Mesodermal cell (in vitro differentiated cells): ENCODE results near the gene SERTAD1.
"Not testable (repeated sequence)": the region's sequence is repeated elsewhere in the genome, so short reads cannot be mapped to it uniquely, and the experiment has no call there.

Experiments
- H3K27ac ChIP-seq: 2 replicates; pipeline ENCODE4 v1.7.0; 2013; ENCODE audit warnings: mild to moderate bottlenecking, low read depth, low read length, moderate library complexity; ENCODE audit not compliant: severe bottlenecking
- H3K36me3 ChIP-seq: 2 replicates; pipeline ENCODE4 v1.7.1; 2013; ENCODE audit warnings: mild to moderate bottlenecking, low read length, moderate library complexity; ENCODE audit not compliant: control insufficient read depth, insufficient read depth
- H3K4me1 ChIP-seq: one replicate; pipeline ENCODE4 v1.7.1; 2013; ENCODE audit warnings: mild to moderate bottlenecking, low read length; ENCODE audit not compliant: insufficient read depth, control insufficient read depth, poor library complexity, severe bottlenecking
- H3K4me3 ChIP-seq: 2 replicates; pipeline ENCODE4 v1.7.0; 2013; ENCODE audit warnings: low read length, control low read depth, mild to moderate bottlenecking; ENCODE audit not compliant: insufficient read depth, poor library complexity, severe bottlenecking; ENCODE audit errors: extremely low read depth
- H3K9me3 ChIP-seq: 2 replicates; pipeline ENCODE4 v1.7.1; 2013; ENCODE audit warnings: mild to moderate bottlenecking, low read length, moderate library complexity; ENCODE audit not compliant: control insufficient read depth
- WGBS, 2 experiments: methylation state at CpG; one replicate each; pipeline ENCODE4 v1.1.5; 2013; ENCODE audit warnings: missing lambda C conversion rate in 2 of 2; ENCODE audit not compliant: insufficient coverage in 2 of 2; 5-methylcytosine and 5-hydroxymethylcytosine counted together

Gene SERTAD1

GRCh38 chr19:40438284-40438683, 12.5 kb upstream of the SERTAD1 start:
- no peak overlapping the region for H3K27ac ChIP-seq
- H3K9me3 ChIP-seq, result no peaks in the 10 kb centered on the region
- H3K36me3 ChIP-seq, result peaks cover 29% of the 10 kb centered on the region
- 90 to 93% methylated on average over 2 of the region's 3 CpGs for WGBS, 2 experiments
- H3K4me3 ChIP-seq, result no peak overlapping the region
- peaks cover 13% of the 10 kb centered on the region for H3K4me1 ChIP-seq

GRCh38 chr19:40433391-40434216, 7.8 kb upstream of the SERTAD1 start:
- WGBS, 2 experiments, result 3 to 4% methylated on average over 39 to 49 of the region's 50 CpGs

GRCh38 chr19:40432760-40433159, 7.0 kb upstream of the SERTAD1 start:
- Histone ChIP-seq H3K4me3 (peak overlapping the region; percentile 35), H3K27ac (peak overlapping the region; percentile 98), H3K4me1 (peaks cover 13% of the 10 kb centered on the region)
- not testable (repeated sequence) for H3K36me3 ChIP-seq, H3K9me3 ChIP-seq
- WGBS, 2 experiments, result 82 to 84% methylated on average over 5 to 6 of the region's 7 CpGs

More at GRCh38 chr19:40433391-40434216, 7.8 kb upstream of the SERTAD1 start:
- peak overlapping the region; percentile 35 for H3K4me3 ChIP-seq
- H3K36me3 ChIP-seq, result no peaks in the 10 kb centered on the region
- H3K27ac ChIP-seq, result peak overlapping the region; percentile 98
- H3K4me1 ChIP-seq, result peaks cover 13% of the 10 kb centered on the region
- no peaks in the 10 kb centered on the region for H3K9me3 ChIP-seq

- no peak overlapping the region for H3K4me3 ChIP-seq
- WGBS, 2 experiments, result 88 to 100% methylated on average over 1 of the region's 3 CpGs
- H3K9me3 ChIP-seq, result no peaks in the 10 kb centered on the region
- no peaks in the 10 kb centered on the region for H3K36me3 ChIP-seq
- H3K27ac ChIP-seq, result no peak overlapping the region
- peaks cover 13% of the 10 kb centered on the region for H3K4me1 ChIP-seq
Measured at GRCh38 chr19:40431698-40432097, 5.9 kb upstream of the SERTAD1 start.

GRCh38 chr19:40430242-40430641, 4.5 kb upstream of the SERTAD1 start:
- H3K9me3 ChIP-seq, H3K4me3 ChIP-seq, H3K36me3 ChIP-seq, H3K27ac ChIP-seq: not testable (repeated sequence)
- WGBS, 2 experiments, result 94 to 98% methylated on average over 5 to 7 of the region's 10 CpGs
- H3K4me1 ChIP-seq, result peaks cover 12% of the 10 kb centered on the region

GRCh38 chr19:40428197-40428596, 2.4 kb upstream of the SERTAD1 start:
- WGBS, 2 experiments, result 92 to 100% methylated on average over 4 to 5 of the region's 7 CpGs

GRCh38 chr19:40424637-40425449, 949 bp downstream of the SERTAD1 start:
- WGBS, 2 experiments, result 0 to 2% methylated on average over 16 to 17 of the region's 28 CpGs
- peaks cover 21% of the 10 kb centered on the region for H3K36me3 ChIP-seq
- H3K4me1 ChIP-seq, result peaks cover 24% of the 10 kb centered on the region
- H3K4me3 ChIP-seq, result peak overlapping the region; percentile 86
- peak overlapping the region; percentile 98 for H3K27ac ChIP-seq
- no peaks in the 10 kb centered on the region for H3K9me3 ChIP-seq

More at GRCh38 chr19:40428197-40428596, 2.4 kb upstream of the SERTAD1 start:
- peaks cover 12% of the 10 kb centered on the region for H3K4me1 ChIP-seq
- not testable (repeated sequence) for H3K4me3 ChIP-seq, H3K36me3 ChIP-seq, H3K27ac ChIP-seq, H3K9me3 ChIP-seq

- Histone ChIP-seq H3K4me1 (peaks cover 24% of the 10 kb centered on the region), H3K36me3 (peaks cover 21% of the 10 kb centered on the region), H3K9me3 (no peaks in the 10 kb centered on the region), H3K27ac (no peak overlapping the region), H3K4me3 (peak overlapping the region; percentile 86)
- 82 to 100% methylated on average over 2 of the region's 6 CpGs for WGBS, 2 experiments
Measured at GRCh38 chr19:40423938-40424337, 1.9 kb downstream of the SERTAD1 start.

GRCh38 chr19:40422748-40423566, 2.8 kb downstream of the SERTAD1 start:
- 94 to 96% methylated on average over 19 to 25 of the region's 31 CpGs for WGBS, 2 experiments
- Histone ChIP-seq H3K4me1 (peaks cover 24% of the 10 kb centered on the region), H3K4me3 (no peak overlapping the region), H3K27ac (peak overlapping the region; percentile 98), H3K36me3 (peaks cover 21% of the 10 kb centered on the region), H3K9me3 (no peaks in the 10 kb centered on the region)

- peak overlapping the region; percentile 98 for H3K27ac ChIP-seq
- no peaks in the 10 kb centered on the region for H3K9me3 ChIP-seq
- peaks cover 21% of the 10 kb centered on the region for H3K36me3 ChIP-seq
- peaks cover 32% of the 10 kb centered on the region for H3K4me1 ChIP-seq
- WGBS, 2 experiments, result 90 to 91% methylated on average over 13 of the region's 16 CpGs
- no peak overlapping the region for H3K4me3 ChIP-seq
Measured at GRCh38 chr19:40421993-40422747, 3.6 kb downstream of the SERTAD1 start.
